Hematopoietic multipotent progenitor cell treated with erythropoietin and hydrocortisone succinate and interleukin-3 and kit ligand, for 4 days (in vitro differentiated cells): ENCODE results near the gene CPOX.
"Not testable (repeated sequence)": the region's sequence is repeated elsewhere in the genome, so short reads cannot be mapped to it uniquely, and the experiment has no call there.

Experiments used
- DNase-seq: peaks from one replicate; pipeline ENCODE4 v3.0.0-alpha.2; 2015

CPOX gene

DNA sequence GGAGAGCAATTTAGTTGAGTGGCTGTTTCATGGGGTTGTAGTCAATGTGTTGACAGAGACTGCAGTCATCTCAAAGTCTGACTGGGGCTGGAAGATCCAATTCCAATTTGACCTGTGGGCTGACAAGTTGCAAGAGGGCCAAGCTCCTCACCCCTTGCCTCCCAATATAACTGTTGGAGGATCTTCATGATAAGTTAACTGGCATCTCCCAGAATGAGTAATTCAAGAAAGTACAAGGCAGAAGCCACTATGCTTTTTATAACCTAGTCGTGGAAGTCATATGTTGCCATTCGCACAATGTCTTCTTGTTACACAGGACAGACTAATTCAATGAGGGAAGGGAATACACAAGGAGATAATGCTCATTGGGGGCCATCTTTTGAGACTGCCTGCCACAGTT is 32.5 kb downstream of the CPOX start:
- DNase-seq = no peak

DNA sequence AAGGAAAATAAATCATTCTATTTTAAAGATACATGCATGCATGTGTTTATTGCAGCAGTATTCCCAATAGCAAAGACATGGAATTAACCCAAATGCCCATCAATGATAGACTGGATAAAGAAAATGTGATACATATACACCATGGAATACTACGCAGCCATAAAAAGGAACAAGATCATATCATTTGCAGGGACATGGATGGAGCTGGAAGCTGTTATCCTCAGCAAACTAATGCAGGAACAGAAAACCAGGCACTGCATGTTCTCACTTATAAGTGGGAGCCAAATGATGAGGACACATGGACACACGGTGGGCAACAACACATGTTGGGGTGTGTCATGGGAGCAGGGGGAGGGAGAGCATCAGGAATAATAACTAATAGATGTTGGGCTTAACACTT is 33.6 kb downstream of the CPOX start:
- DNase-seq = not testable (repeated sequence)

DNA sequence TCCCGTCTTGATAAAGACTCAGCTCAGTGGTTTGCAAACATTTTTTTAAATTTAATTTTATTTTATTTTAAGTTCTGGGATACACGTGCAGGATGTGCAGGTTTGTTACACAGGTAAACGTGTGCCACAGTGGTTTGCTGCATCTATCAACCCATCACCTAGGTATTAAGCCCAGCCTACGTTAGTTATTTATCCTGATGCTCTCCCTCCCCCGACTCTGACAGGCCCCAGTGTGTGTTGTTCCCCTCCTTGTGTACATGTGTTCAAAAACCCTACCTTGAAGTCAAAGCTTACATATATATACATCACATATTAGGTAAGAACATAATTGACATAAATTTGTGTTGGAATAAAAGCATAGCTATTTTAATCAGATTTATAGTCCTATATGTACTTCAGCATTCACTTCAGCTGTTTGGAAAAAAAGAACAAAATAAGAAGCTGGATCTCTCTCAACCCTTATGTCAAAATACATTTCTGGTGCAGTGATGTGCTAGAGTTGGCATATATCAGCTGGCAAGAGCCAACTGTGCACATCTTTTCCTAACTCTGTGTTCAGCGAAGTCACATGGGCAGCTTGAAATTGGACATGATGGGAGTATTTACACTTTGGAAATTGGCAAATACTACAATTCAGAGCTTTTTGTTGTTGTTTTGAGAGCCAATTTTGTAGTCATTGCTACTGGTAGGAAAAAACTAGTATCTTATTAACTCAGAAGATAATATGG is 35.1 kb downstream of the CPOX start:
- DNase-seq = no peak

DNA sequence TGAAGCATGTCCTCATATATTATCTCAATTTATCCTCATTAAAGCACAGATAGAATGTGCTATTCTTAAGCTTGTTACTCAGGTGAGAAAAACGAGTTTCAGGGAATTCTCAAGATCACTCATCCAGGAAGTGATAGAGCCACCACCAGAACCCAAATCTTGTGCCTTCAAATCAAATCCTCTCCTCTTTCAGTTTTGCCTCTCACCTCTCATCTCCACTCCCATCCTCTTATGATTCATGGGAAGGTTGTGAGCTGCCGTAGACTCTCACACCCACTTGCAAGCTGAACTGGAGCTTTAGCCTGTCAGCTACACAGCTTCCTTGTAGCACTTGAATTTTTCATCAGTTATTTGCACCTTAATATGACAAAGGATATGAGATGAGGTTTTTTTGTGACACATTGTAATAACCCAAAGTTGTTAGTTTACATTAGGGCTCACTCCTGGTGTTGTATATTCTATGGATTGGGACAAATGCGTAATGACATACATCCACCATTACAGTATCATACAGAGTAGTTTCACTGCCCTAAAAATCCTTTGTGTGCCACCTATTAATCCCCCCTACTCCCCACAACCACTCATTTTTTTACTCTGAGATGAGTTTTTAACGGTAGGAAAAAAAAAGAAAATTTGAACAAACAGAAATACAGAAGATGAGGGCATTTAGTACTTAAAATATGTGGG is 35.9 kb downstream of the CPOX start:
- no peak for DNase-seq

DNA sequence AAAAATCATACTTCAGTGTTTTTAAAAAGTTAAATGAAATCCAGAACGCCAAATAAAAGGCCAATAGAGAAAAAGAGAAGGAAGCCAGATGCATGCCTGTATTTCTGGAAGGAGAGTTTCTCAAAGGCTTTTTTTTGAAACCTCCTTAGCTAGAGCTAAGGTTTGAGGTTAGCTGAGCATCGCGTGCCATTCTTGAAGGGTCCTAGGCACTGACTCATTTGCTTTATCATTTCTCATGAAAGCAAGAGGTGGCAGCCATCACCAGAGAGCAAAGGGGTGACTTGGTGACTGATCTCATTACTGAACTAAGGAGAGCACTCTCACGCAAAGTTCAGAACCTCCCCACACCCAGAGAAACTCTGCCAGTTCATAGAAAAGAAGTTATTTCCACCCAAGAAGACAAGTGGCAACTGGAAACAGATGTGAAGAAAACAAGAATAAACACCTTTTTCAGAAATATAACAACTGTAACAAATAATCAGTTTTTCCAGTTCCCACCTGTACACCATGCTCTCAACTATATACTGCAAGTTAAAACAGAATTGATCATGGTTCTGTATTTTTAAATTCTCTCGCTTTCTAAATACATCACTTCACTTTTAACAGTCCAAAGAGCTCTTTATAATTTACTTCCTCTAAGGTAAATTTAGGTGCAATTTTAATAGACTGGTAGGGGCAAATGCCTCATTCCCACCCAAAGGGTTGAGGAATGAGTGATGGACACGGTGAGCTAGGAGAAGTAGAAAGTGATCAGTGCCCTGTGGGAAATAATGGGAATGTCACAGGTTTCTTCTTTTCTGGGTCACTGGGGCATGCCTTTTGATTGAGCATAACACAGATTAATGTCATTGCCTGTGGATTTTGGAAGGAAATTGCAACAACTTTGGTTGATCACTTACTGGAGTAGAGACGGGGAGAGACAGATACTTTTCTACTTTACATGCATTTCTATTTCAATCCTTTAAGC is 37.0 kb downstream of the CPOX start:
- peak; percentile 81 for DNase-seq

DNA sequence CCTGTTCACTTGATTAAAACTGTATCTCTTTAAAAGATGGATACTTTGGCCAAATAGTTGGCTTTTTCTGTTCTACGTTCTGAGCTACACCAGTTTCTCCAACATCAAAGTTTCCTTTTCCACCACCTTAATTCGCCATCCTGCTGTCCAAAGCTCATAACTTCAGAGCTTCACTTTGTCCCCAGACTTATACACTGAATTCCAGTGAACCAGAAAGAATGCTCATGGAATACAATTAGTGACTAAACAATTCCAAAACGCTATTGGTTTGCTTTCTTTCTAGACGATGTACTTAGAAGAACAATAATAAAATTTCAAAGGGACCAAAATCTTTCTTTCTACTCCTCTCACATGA is 38.4 kb downstream of the CPOX start:
- DNase-seq = no peak

DNA sequence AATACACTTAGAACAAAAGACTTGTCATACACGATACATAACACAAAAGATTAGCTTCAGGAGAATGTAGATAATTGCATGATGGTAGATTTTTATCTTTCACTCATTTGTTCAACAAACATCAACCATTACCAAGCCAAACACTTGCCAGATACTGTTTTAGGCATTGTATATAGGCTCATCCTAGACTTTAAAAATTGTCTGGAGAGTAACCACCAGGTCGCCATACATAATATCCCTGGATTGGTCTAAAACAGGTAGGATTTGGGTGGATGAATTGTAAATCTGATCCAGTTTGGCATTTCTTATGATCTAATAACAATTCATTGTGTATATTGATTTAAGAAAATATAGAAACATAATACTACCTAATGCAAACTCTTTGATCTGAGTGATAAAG is 38.8 kb downstream of the CPOX start:
- DNase-seq = no peak

DNA sequence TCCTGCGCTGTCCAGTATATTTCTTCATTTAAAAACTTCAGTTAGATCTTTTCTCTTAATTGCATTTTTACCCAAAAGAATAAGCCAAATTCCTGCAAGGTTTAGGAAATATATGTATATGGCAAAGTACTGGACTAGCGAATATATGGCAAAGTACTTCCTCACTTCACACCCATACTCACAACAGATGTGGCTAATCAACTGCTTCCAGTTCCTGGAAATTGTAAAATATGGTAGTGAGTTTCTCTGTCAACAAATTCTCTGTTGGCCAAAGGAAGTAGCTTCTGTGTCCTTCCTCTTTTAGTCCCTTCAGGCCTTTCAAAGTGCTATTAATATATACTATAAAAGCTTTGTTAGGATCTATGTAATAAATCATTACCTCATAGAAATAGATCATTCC is 39.7 kb downstream of the CPOX start:
- DNase-seq = peak; percentile 74

DNA sequence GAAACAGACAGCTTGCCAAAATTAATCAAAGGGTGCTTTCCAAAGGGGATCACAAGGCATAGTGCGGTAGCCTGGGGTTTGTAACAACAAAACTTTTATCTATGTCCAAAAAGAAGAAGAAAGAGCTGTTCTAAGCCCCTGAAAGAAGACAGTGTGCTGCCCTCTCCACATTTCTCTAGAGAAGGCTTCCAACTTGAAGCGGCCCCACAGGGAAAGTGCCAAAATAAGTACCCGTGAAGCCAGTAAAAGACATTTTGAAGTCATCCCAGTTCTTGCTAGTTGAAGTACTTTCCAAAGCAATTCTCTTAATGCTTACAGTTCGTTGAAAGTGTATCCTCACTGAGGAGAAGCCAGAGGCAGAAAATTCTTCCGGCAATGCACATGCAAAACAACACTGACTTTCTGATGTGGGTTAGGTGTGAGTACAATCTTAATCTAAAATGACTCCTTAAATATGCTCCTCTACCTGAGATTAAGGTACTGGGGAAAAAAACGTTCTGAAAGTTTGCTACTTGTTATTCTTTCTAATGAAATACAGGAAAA is 40.3 kb downstream of the CPOX start:
- DNase-seq = no peak

DNA sequence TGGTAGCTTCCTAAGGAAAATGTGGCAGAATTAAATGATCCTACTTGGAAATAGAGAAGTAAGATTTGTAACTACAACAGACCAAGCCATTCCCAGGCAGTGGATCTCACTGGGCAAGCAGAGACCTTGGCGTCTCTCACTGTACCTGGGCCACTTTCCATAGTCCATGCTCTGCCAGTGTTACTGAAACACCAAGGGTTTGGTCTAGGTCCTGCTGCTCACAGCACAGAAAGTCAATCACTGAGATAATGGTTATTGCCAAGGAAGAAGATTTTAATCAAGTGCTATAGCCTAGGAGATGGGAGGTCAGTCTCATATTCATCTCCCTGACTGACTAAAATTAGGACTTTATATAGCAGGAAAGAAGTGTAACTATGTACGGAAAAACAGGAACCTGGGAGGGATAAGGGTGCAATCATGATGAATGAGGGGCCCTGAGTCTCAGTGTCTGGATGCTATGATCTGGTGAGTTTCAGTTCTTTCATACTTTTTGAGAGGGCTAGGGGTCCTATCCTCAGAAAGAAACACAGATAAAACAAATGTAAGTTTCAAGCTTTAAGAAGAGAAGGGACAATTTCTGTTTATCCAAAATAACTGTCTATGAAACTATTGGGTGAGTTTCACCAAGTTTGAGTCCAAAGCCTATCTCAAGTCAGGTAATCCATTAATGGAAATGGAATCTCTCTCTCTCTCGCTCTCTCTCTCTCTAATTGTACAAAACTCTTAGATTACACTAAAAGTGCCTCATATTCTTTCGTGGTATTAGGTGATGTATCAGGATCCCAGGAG is 41.0 kb downstream of the CPOX start:
- no peak for DNase-seq

DNA sequence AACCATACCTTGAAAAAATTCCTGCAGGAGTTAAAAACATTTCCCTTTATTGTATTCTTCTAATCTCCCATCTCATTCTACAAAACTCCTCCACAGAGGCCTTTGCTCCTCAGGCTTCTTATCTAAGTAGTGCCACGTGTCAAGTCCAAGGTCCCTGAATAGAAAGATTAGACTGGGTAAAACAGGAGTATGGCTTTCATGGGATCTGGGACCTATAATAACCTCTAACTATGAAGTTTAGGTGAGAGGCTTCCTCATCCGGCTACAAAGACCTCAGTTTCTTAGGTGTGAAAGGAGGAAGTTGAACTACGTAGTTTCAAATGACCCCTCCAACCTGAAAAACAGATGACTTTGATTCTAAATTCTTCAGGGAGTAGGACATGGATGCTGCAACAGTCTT is 41.7 kb downstream of the CPOX start:
- DNase-seq = peak; percentile 63

DNA sequence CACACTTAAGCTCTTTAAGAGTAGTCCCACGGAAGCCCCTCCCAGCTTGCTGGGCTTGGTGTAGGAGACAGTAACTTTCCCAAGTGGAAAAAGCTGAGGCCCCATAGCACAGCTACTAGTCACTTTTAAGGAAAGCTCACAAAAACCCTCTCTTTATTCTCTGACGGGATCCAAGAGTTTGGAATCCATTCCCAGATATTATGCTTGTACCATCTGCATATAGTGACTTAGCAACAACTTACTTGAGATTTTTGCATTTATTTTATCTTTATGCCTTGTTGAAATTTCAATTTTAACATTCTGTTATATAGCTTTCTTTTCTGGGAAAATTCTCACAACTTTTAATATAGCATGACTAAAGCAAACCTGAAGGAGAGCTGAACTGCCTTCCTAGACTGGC is 42.2 kb downstream of the CPOX start:
- no peak for DNase-seq

DNA sequence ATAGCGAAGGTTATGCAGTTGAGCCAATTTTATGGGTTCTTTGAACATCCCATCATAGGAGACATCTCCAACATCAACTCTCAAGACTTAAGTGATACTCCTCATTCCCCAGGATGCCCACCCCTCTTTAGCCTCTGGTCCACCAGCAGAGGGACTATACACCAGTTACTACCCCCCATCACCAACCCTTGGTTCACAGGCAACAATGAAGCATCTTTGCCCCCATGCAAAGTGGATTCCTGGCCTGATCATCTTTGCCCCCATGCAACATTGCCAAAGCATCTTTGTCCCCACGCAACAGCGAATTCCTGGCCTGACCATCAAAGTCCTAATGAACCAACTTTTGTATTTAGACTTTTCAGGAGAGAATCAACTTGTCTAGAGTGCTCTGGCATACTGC is 42.6 kb downstream of the CPOX start:
- DNase-seq = no peak

DNA sequence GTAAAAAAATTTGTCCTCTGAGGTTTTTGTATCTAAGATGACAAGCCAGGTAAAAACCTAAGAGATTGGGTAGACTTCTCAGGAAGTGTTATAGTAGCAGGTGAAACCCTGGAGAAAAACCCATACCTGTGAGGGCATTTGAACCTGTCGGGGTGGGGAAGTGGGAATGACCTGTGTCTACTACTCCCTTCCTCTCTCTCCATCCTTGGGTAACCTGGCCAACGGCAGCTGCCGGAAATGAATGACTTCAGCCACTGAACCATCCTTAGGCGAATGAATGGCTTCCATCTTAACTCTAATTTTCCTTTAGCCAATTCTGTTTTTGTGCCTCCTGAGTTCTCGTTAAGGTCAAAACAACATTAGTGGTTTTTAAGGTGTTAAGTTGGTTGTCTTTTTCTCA is 44.9 kb downstream of the CPOX start:
- DNase-seq = no peak

DNA sequence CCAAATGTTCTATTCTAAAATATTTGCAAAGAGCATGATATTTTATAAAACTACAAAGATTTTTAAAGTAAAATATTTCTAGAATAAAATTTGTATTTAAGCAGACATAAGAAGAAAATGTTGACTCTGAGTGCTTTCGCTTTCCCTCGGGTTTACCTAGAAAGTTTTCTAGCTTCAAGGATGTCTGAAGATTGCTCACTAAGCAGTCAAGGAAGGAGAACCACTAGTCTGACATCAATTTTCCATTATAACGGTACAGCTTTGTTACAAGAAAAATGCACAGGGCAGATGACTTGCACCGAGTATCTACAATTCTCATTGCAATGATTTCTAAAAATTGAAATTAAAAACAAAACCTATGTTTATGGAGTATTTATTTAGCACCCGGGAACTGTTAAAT is 47.5 kb downstream of the CPOX start:
- DNase-seq = no peak

DNA sequence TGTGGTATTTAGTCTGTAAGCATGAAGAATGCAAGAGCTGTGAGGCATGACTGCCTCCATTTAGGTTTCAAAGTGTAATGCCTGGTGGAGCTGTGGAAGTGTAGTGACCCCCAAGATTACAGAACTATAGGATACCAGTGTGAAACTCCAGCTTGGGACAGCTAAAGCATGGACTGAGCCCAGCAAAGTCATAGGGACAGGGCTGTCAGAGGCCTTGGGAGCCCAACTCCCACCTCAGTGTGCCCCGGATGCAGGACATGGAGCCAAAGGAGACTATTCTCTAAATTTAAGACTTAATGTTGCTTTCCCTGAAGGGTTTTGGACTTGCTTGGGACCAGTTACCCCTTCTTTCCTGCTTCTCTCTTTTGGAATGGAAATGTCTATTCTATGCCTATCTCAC is 50.8 kb downstream of the CPOX start:
- no peak for DNase-seq

DNA sequence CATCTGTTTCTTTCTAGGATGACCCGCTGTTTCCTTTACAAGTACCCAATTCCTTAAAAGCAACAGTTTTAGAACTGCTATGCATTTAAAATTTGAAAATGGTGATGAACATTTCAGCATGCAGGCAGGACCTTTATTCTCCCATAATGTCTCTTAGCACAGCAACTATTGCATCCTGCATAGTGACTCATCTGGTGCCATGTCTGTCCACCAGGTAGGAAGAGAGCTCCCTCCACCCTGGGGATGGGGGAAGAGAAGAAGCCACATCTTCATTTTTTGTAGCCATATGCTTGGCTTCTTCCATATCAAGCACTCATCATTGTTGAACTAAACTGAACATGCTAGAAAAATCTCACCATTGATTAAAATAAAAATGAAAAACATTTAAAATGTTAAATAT is 51.7 kb downstream of the CPOX start:
- no peak for DNase-seq

DNA sequence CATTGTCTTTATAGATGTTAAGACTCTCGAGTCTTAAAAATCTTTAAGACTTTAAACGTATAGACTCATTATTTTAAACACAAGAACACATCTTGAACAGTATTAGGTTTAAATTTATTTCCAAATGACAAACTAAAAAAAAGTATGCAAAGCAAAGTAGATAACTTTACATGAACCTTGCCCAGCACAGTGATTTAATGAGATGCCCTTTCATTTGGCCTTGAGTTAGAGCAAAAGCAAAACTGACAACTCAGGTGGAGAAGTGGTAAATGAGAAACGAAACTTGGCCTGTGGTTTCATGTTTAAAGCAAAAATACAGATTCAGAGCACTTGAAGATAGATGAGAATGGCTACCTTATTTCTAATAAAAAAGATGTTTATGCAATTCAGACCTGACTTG is 53.1 kb downstream of the CPOX start:
- no peak for DNase-seq

DNA sequence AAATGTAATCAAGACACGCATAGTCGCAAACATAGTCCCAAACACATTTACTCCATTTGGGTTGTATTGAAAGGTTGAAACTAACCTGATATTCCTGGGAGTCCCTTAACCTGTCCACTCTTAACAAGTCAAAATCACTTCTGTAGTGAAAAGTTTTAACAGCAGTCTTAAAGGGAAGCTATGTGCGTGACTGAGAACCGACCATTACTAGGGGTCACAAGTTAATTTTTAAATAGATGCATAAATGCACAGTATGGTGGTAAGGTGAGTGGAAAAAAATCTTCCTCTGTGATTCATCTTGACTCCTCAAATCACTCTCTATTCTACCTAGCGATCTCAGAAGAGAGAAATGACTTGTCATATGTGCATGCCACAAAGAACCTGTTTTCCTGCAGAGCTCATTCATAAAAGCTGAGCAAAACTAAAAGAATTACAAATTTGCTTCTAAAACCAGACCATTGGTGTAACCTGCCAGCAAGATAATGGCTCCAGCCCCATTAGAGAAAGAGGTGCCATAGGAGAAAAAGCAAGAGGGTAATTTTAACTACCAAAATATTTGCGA is 56.9 kb downstream of the CPOX start:
- DNase-seq = no peak

DNA sequence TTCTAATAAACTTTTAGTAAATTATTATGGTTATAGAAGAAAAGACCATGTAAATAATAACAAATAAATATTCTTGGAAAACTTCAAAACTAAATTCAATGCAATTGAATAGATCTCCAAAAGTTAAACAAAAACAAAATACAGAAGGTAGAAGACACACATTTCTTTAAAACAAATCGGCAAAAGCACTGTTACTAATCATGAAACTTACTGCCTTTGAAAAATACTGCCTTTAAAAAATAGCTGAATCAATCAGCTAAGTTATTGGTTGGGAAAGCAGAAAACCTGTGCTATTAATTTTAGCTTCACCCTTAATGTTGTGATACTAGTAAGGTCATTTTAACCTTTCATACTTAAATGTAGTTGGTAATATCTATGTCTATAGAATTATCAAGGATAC is 58.7 kb downstream of the CPOX start:
- no peak for DNase-seq

DNA sequence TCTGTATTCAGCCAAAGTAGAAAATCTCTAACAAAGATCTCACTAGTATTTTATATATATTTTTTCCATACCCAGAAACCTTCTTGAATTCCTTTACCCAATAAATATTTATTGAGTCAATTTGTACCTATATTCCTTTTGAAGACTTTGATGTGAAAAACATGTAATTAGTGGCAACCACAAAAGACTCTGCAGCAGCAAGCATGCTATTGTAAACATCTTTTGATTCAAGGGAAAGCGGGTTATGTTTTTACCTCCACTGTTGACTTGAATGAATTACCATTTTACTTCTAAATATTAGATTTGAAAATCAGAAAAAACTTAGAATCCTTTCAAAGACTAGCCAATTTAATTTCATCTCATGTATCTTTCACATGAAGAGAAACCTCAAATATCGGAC is 59.2 kb downstream of the CPOX start:
- DNase-seq = no peak
